GM23338 (cell line): ENCODE results near the gene MKLN1. TPM values are rescaled to one million over a fixed set of nuclear protein-coding genes. Genes with fewer than 3 reads are reported as not detected.

Experiments
- ATAC-seq: fragments of 200-7000 bp; cut with Tn5 transposase; 3 replicates; pipeline ENCODE4 v1.9.1; 2020
- DNase-seq: peaks from one replicate; pipeline ENCODE4 v3.0.0-alpha.2; 2015; ENCODE audit warnings: low spot score
- H2AFZ ChIP-seq: fragments of 200-600 bp; sonication (generic); 2 replicates; pipeline ENCODE4 v1.8.0; 2016; ENCODE audit warnings: antibody characterized with exemption, mild to moderate bottlenecking, moderate library complexity
- H3F3A ChIP-seq: fragments of 200-600 bp; sonication (generic); replicated peaks from 2 replicates; pipeline ENCODE4 v1.8.0; 2017; ENCODE audit warnings: antibody characterized with exemption, mixed run types, low read depth
- H3K27ac ChIP-seq: fragments of 200-600 bp; sonication (generic); 2 replicates; pipeline ENCODE4 v1.6.1; 2016; ENCODE audit warnings: low read depth
- H3K27me3 ChIP-seq: fragments of 200-600 bp; sonication (generic); 2 replicates; pipeline ENCODE4 v1.8.0; 2016; ENCODE audit warnings: mild to moderate bottlenecking, mixed run types, moderate library complexity; ENCODE audit not compliant: insufficient read depth
- H3K36me3 ChIP-seq: fragments of 200-600 bp; sonication (generic); 2 replicates; pipeline ENCODE4 v1.8.0; 2016; ENCODE audit warnings: mild to moderate bottlenecking; ENCODE audit not compliant: insufficient read depth
- H3K4me1 ChIP-seq: fragments of 200-600 bp; sonication (generic); 2 replicates; pipeline ENCODE4 v1.8.0; 2016; ENCODE audit warnings: mild to moderate bottlenecking, moderate library complexity; ENCODE audit not compliant: insufficient read depth
- H3K4me2 ChIP-seq: fragments of 200-600 bp; sonication (generic); 2 replicates; pipeline ENCODE4 v1.7.1; 2017; ENCODE audit warnings: mixed run types
- H3K4me3 ChIP-seq: fragments of 200-600 bp; sonication (generic); 2 replicates; pipeline ENCODE4 v1.6.1; 2016; ENCODE audit warnings: mixed run types
- H3K79me2 ChIP-seq: fragments of 200-600 bp; sonication (generic); replicated peaks from 2 replicates; pipeline ENCODE4 v1.8.0; 2017; ENCODE audit warnings: mild to moderate bottlenecking; ENCODE audit not compliant: insufficient read depth
- H3K9me2 ChIP-seq: fragments of 200-600 bp; sonication (generic); 2 replicates; pipeline ENCODE4 v1.8.0; 2017; ENCODE audit not compliant: insufficient read depth
- H4K20me1 ChIP-seq: fragments of 200-600 bp; sonication (generic); replicated peaks from 2 replicates; pipeline ENCODE4 v1.8.0; 2017; ENCODE audit warnings: mild to moderate bottlenecking; ENCODE audit not compliant: insufficient read depth
- H3K27ac Mint-ChIP-seq: 2 replicates; pipeline ENCODE4 v1.8.0; 2020; ENCODE audit warnings: inconsistent platforms, mild to moderate bottlenecking, moderate library complexity, mixed read lengths
- H3K27me3 Mint-ChIP-seq: 3 replicates; pipeline ENCODE4 v1.8.0; 2022; ENCODE audit warnings: low read depth, mild to moderate bottlenecking, moderate library complexity, mixed read lengths, inconsistent platforms; ENCODE audit not compliant: insufficient read depth, poor library complexity
- H3K36me3 Mint-ChIP-seq: 3 replicates; pipeline ENCODE4 v1.8.0; 2021; ENCODE audit warnings: low read depth, mild to moderate bottlenecking, inconsistent platforms, moderate library complexity, mixed read lengths
- H3K4me1 Mint-ChIP-seq: 3 replicates; pipeline ENCODE4 v1.8.0; 2020; ENCODE audit warnings: mild to moderate bottlenecking, inconsistent platforms, mixed read lengths
- H3K4me3 Mint-ChIP-seq: 3 replicates; pipeline ENCODE4 v1.8.0; 2021; ENCODE audit warnings: moderate library complexity, mild to moderate bottlenecking, inconsistent platforms, mixed read lengths
- H3K9me3 Mint-ChIP-seq: 3 replicates; pipeline ENCODE4 v1.8.0; 2020; ENCODE audit warnings: moderate library complexity, mild to moderate bottlenecking, inconsistent platforms, mixed read lengths
- CREB1 ChIP-seq: fragments of 250-450 bp; sonication (Bioruptor Pico); IDR thresholded peaks from 2 replicates; pipeline ENCODE4 v1.5.0; 2020; ENCODE audit warnings: low read depth, mild to moderate bottlenecking, moderate library complexity
- NANOG ChIP-seq: IDR thresholded peaks from 2 replicates; pipeline ENCODE4 v1.6.1; 2016; ENCODE audit warnings: antibody characterized with exemption, borderline replicate concordance
- STAT1 ChIP-seq: IDR thresholded peaks from one replicate; pipeline ENCODE4 v1.6.1; 2016; ENCODE audit warnings: antibody characterized with exemption; ENCODE audit not compliant: unreplicated experiment
- polyA plus RNA-seq: library from polyadenylated mRNA; unstranded; fragments of >200 nt; fragmentation: Nextera tagmentation; extraction: Ambion mirVana; gene quantifications from 2 replicates; pipeline ENCODE4 v1.2.1, GENCODE V29; 2016
- total RNA-seq: library from RNA; depleted of rRNA; stranded (reverse); fragments of >200 nt; shearing (Covaris generic); gene quantifications from 2 replicates; pipeline ENCODE4 v1.2.3, GENCODE V29; 2014
- TF ChIP-seq, protein P1 (sequence below): fragments of 250-450 bp; sonication (Bioruptor Pico); IDR thresholded peaks from 2 replicates; pipeline ENCODE4 v1.5.0; 2020; ENCODE audit warnings: mild to moderate bottlenecking, moderate library complexity
- TF ChIP-seq, protein P2 (sequence below): IDR thresholded peaks from one replicate; pipeline ENCODE4 v1.6.1; 2018; ENCODE audit warnings: antibody characterized with exemption; ENCODE audit not compliant: unreplicated experiment

The MKLN1 gene
- total and polyA plus RNA-seq, 2 experiments from 2014 or later: 25.3 to 46.5 TPM

- no peak overlapping the region for H3K4me3 ChIP-seq
Observed at GRCh38 chr7:131455546-131455945, 127.9 kb downstream of the MKLN1 start.

More at GRCh38 chr7:131455546-131455945, 127.9 kb downstream of the MKLN1 start:
- Mint-ChIP-seq H3K36me3 (peaks cover 5% of the 10 kb centered on the region; the same call in 1 of the 3 replicates), H3K9me3 (no peaks in the 10 kb centered on the region), H3K4me1 (peaks cover 3% of the 10 kb centered on the region; the same call in 2 of the 3 replicates), H3K27me3 (no peaks in the 10 kb centered on the region), H3K4me3 (no peak overlapping the region), H3K27ac (no peak overlapping the region)
- H3K9me2 ChIP-seq: no peaks in the 10 kb centered on the region
- no peak overlapping the region for H3K4me2 ChIP-seq
- no peaks in the 10 kb centered on the region for H4K20me1 ChIP-seq
- H3F3A ChIP-seq: no peaks in the 10 kb centered on the region
- no peaks in the 10 kb centered on the region for H3K27me3 ChIP-seq
- H3K36me3 ChIP-seq: no peaks in the 10 kb centered on the region
- no peak overlapping the region for H3K27ac ChIP-seq
- H3K79me2 ChIP-seq: no peaks in the 10 kb centered on the region
- H3K4me1 ChIP-seq: no peaks in the 10 kb centered on the region
- ATAC-seq (no peak), DNase-seq (no peak)
- H2AFZ ChIP-seq: no peak overlapping the region
- TF ChIP-seq STAT1 (no peak), CREB1 (CRISPR knock-in tag) (no peak), NANOG (no peak)
- TF ChIP-seq, protein P1, sequence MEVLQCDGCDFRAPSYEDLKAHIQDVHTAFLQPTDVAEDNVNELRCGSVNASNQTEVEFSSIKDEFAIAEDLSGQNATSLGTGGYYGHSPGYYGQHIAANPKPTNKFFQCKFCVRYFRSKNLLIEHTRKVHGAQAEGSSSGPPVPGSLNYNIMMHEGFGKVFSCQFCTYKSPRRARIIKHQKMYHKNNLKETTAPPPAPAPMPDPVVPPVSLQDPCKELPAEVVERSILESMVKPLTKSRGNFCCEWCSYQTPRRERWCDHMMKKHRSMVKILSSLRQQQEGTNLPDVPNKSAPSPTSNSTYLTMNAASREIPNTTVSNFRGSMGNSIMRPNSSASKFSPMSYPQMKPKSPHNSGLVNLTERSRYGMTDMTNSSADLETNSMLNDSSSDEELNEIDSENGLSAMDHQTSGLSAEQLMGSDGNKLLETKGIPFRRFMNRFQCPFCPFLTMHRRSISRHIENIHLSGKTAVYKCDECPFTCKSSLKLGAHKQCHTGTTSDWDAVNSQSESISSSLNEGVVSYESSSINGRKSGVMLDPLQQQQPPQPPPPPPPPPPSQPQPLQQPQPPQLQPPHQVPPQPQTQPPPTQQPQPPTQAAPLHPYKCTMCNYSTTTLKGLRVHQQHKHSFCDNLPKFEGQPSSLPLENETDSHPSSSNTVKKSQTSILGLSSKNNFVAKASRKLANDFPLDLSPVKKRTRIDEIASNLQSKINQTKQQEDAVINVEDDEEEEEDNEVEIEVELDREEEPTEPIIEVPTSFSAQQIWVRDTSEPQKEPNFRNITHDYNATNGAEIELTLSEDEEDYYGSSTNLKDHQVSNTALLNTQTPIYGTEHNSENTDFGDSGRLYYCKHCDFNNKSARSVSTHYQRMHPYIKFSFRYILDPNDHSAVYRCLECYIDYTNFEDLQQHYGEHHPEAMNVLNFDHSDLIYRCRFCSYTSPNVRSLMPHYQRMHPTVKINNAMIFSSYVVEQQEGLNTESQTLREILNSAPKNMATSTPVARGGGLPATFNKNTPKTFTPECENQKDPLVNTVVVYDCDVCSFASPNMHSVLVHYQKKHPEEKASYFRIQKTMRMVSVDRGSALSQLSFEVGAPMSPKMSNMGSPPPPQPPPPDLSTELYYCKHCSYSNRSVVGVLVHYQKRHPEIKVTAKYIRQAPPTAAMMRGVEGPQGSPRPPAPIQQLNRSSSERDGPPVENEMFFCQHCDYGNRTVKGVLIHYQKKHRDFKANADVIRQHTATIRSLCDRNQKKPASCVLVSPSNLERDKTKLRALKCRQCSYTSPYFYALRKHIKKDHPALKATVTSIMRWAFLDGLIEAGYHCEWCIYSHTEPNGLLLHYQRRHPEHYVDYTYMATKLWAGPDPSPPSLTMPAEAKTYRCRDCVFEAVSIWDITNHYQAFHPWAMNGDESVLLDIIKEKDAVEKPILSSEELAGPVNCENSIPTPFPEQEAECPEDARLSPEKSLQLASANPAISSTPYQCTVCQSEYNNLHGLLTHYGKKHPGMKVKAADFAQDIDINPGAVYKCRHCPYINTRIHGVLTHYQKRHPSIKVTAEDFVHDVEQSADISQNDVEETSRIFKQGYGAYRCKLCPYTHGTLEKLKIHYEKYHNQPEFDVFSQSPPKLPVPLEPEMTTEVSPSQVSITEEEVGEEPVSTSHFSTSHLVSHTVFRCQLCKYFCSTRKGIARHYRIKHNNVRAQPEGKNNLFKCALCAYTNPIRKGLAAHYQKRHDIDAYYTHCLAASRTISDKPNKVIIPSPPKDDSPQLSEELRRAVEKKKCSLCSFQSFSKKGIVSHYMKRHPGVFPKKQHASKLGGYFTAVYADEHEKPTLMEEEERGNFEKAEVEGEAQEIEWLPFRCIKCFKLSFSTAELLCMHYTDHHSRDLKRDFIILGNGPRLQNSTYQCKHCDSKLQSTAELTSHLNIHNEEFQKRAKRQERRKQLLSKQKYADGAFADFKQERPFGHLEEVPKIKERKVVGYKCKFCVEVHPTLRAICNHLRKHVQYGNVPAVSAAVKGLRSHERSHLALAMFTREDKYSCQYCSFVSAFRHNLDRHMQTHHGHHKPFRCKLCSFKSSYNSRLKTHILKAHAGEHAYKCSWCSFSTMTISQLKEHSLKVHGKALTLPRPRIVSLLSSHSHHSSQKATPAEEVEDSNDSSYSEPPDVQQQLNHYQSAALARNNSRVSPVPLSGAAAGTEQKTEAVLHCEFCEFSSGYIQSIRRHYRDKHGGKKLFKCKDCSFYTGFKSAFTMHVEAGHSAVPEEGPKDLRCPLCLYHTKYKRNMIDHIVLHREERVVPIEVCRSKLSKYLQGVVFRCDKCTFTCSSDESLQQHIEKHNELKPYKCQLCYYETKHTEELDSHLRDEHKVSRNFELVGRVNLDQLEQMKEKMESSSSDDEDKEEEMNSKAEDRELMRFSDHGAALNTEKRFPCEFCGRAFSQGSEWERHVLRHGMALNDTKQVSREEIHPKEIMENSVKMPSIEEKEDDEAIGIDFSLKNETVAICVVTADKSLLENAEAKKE (CRISPR knock-in tag): no peak
- TF ChIP-seq, protein P2, sequence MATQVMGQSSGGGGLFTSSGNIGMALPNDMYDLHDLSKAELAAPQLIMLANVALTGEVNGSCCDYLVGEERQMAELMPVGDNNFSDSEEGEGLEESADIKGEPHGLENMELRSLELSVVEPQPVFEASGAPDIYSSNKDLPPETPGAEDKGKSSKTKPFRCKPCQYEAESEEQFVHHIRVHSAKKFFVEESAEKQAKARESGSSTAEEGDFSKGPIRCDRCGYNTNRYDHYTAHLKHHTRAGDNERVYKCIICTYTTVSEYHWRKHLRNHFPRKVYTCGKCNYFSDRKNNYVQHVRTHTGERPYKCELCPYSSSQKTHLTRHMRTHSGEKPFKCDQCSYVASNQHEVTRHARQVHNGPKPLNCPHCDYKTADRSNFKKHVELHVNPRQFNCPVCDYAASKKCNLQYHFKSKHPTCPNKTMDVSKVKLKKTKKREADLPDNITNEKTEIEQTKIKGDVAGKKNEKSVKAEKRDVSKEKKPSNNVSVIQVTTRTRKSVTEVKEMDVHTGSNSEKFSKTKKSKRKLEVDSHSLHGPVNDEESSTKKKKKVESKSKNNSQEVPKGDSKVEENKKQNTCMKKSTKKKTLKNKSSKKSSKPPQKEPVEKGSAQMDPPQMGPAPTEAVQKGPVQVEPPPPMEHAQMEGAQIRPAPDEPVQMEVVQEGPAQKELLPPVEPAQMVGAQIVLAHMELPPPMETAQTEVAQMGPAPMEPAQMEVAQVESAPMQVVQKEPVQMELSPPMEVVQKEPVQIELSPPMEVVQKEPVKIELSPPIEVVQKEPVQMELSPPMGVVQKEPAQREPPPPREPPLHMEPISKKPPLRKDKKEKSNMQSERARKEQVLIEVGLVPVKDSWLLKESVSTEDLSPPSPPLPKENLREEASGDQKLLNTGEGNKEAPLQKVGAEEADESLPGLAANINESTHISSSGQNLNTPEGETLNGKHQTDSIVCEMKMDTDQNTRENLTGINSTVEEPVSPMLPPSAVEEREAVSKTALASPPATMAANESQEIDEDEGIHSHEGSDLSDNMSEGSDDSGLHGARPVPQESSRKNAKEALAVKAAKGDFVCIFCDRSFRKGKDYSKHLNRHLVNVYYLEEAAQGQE: no peak
